Transverse colon (tissue), 3 donors: ENCODE data around the gene AP2A1.

Experiments
- CTCF ChIP-seq, 5 experiments: fragments of 200-600 bp in 3 of 5; fragments of 450-650 bp in 2 of 5; sonication (generic) in 3 of 5; IDR thresholded peaks; 1 replicate in 2 of 5; 2 replicates in 3 of 5; pipeline ENCODE4 v1.5.1; 2016 to 2017; ENCODE audit warnings: antibody characterized with exemption in 5 of 5, inconsistent platforms in 3 of 5, mild to moderate bottlenecking in 2 of 5, moderate library complexity in 1 of 5
- EP300 ChIP-seq: sonication (generic); formaldehyde crosslinking; IDR thresholded peaks from one replicate; pipeline ENCODE4 v1.6.1; 2017; ENCODE audit warnings: antibody characterized with exemption, low read depth

DNA sequence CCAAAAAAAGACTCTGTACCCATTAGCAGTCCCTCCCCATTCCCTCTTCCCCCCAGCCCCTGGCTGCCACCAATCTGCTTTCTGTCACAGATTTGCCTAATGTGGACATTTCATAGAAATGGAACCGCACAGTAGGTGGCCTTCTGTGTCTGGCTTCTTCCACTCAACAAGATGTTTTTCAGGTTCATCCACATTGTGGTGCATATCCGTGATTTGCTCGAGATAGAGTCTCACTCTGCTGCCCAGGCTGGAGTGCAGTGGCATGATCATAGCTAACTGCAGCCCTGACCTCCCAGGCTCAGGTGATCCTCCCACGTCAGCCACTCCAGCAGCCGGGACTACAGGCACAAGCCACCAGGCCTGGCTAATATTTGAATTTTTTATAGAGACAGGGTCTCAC is 20.9 kb downstream of the AP2A1 start:
- TF ChIP-seq CTCF (IDR thresholded peaks at IDR 0.05) = no peak
- no peak for TF ChIP-seq EP300
